Effector memory CD4-positive, alpha-beta T cell (primary cell): ENCODE results near the gene SDSL.

Source experiments
- DNase-seq, 3 donors: peaks; one replicate each; pipeline ENCODE4 v3.0.0-alpha.2; 2020
- H3K27ac ChIP-seq: 2 replicates; pipeline ENCODE4 v1.7.0; 2013; ENCODE audit warnings: mild to moderate bottlenecking, low read length, moderate library complexity; ENCODE audit not compliant: insufficient read depth, poor library complexity, severe bottlenecking
- H3K27me3 ChIP-seq: replicated peaks from 2 replicates; pipeline ENCODE4 v1.7.0; 2013; ENCODE audit warnings: mild to moderate bottlenecking, low read length; ENCODE audit not compliant: insufficient read depth, control insufficient read depth, poor library complexity, severe bottlenecking
- H3K36me3 ChIP-seq: 2 replicates; pipeline ENCODE4 v1.7.0; 2013; ENCODE audit warnings: mild to moderate bottlenecking, low read length, moderate library complexity; ENCODE audit not compliant: control insufficient read depth, insufficient read depth
- H3K4me1 ChIP-seq: 2 replicates; pipeline ENCODE4 v1.7.0; 2013; ENCODE audit warnings: low read length, mild to moderate bottlenecking; ENCODE audit not compliant: control insufficient read depth, insufficient read depth, poor library complexity, severe bottlenecking
- H3K4me3 ChIP-seq: 2 replicates; pipeline ENCODE4 v1.7.0; 2013; ENCODE audit warnings: low read length, low read depth, mild to moderate bottlenecking; ENCODE audit not compliant: insufficient read depth, poor library complexity, severe bottlenecking
- H3K9me3 ChIP-seq: 2 replicates; pipeline ENCODE4 v1.7.0; 2013; ENCODE audit warnings: mild to moderate bottlenecking, low read length, moderate library complexity; ENCODE audit not compliant: control insufficient read depth

Gene SDSL

DNA sequence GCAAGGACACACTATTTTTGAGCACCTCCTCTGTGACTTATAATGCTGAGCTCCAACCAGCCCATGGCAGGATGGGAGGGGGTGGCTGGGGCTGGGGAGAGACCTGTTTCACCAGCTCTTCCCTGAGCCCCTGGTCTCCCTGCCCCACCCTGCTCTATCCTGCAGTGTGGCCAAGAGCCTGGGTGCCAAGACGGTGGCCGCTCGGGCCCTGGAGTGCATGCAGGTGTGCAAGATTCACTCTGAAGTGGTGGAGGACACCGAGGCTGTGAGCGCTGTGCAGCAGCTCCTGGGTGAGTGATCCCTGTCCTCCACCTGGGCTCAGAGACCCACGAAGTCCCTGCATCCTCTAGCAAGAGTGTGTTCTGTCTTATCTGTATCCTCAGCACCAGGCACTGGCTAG is 14.4 kb downstream of the SDSL start:
- no peak for DNase-seq
- H3K4me3 ChIP-seq, result no peak overlapping the region
- H3K9me3 ChIP-seq, result no peaks in the 10 kb centered on the region
- no peaks in the 10 kb centered on the region for H3K27me3 ChIP-seq
- no peaks in the 10 kb centered on the region for H3K4me1 ChIP-seq
- no peaks in the 10 kb centered on the region for H3K36me3 ChIP-seq
- no peak overlapping the region for H3K27ac ChIP-seq

DNA sequence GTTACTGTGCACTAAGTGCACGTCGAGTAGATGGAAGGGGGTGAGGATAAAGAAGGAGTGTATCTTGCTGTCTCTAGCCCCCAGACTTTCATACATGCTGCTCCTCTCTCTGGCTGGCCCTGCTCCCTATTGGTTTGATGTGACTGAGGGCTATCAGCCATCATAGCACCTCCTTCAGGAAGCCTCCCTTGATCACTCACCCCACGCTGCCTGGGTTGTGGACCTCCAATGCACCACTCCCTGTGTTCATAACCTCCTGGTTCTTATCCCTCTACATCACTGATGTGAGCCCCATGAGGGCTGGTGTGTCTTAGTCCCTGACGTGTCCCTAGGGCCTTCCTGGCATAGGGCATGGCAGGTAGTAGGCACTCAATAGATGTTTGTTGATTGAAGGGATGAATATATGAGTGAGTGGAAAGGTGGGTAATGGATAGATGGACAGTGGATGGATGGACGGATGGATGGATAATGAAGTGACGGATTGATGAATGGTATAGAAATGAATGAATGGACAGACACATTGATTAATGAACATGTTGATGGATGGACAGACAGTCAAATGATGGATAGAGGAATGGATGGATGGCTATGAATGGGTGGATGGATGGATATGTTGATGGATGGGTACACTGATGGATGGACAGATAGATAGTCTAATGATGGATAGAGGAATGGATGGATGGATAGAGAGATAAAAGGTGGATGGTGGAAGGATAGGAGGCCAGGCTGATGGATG is 15.0 kb downstream of the SDSL start:
- no peaks in the 10 kb centered on the region for H3K9me3 ChIP-seq
- no peak for DNase-seq
- H3K36me3 ChIP-seq, result no peaks in the 10 kb centered on the region
- H3K4me3 ChIP-seq, result no peak overlapping the region
- H3K27ac ChIP-seq, result no peak overlapping the region
- no peaks in the 10 kb centered on the region for H3K4me1 ChIP-seq
- no peaks in the 10 kb centered on the region for H3K27me3 ChIP-seq

DNA sequence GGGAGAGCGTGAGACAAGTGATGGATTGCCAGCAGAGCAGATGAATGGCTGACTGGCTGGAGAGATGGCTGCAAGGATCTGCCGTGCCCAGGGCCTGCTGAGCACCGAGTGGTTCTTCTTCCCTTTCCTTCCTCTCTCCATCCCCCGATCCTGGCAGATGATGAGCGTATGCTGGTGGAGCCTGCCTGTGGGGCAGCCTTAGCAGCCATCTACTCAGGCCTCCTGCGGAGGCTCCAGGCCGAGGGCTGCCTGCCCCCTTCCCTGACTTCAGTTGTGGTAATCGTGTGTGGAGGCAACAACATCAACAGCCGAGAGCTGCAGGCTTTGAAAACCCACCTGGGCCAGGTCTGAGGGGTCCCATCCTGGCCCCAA is 15.5 kb downstream of the SDSL start:
- DNase-seq, result no peak
- Histone ChIP-seq H3K4me3 (no peak overlapping the region), H3K27me3 (no peaks in the 10 kb centered on the region), H3K36me3 (no peaks in the 10 kb centered on the region), H3K27ac (no peak overlapping the region), H3K9me3 (no peaks in the 10 kb centered on the region), H3K4me1 (no peaks in the 10 kb centered on the region)

DNA sequence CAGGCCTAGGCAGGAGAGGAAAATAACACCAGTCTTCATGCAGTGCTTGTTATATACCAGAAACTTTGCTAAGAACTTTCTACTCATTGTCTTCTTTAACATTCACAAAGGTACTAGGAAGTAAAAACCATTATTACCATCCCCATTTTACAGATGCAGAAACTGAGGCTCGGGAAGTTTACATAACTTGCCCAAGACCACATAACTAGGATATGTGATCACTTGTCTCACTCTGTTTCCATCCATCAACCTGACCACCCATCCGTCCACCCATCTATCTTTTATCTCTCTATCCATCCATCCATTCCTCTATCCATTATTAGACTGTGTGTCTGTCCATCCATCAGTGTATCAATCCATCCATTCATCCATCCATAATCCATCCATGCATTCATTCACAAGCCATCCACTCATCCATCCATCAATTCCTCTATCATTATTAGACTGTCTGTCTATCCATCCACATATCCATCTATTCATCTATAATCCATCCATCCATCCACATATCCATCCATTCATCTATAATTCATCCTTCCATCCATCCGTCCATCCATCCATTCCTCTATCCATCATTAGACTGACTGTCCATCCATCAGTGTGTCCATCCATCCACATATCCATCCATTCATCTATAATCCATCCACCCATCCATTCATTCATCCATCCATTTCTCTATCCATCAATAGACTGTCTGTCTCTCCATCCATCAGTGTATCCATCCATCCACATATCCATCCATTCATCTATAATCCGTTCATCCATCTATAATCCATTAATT is 16.5 kb downstream of the SDSL start:
- H3K4me3 ChIP-seq, result no peak overlapping the region
- H3K27me3 ChIP-seq, result no peaks in the 10 kb centered on the region
- no peaks in the 10 kb centered on the region for H3K36me3 ChIP-seq
- DNase-seq, result no peak
- no peak overlapping the region for H3K27ac ChIP-seq
- no peaks in the 10 kb centered on the region for H3K4me1 ChIP-seq
- no peaks in the 10 kb centered on the region for H3K9me3 ChIP-seq

DNA sequence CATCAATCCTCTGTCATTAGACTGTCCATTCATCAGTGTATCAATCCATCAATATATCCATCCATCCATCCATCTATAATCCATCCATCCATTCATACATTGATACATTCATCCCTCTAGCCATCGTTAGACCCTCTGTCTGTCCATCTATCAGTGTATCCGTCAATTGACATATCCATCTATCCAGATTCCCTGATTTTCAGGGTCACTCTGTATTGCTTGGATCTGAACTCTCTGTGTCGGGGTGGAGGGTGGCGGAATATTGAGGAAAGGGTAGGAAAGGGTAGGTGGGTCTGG is 17.1 kb downstream of the SDSL start:
- H3K9me3 ChIP-seq, result no peaks in the 10 kb centered on the region
- no peaks in the 10 kb centered on the region for H3K36me3 ChIP-seq
- H3K27me3 ChIP-seq, result no peaks in the 10 kb centered on the region
- no peak for DNase-seq
- no peak overlapping the region for H3K27ac ChIP-seq
- H3K4me3 ChIP-seq, result no peak overlapping the region
- no peaks in the 10 kb centered on the region for H3K4me1 ChIP-seq

DNA sequence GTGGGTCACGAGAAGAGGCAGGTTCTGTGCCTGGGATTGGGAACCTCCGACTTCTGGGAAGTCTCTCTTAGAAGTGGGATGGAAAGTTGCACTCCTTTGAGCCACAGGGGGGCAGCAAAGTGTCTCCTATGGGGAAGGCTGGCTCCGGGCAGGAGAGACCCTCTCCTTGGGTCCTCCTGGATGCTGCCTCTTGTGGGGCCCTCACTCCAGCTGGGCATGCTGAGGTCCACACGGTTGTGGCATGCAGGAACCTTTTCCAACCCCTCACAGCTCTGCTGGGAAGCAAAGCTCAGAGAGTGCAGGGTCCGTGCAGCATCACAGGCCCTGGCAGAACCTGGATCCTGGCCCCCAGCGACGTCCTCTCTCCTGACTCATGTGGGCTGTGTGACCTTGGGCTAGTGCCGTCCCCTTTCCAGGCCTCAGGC is 17.4 kb downstream of the SDSL start:
- Histone ChIP-seq H3K27ac (no peak overlapping the region), H3K4me3 (no peak overlapping the region), H3K4me1 (no peaks in the 10 kb centered on the region), H3K27me3 (no peaks in the 10 kb centered on the region), H3K9me3 (no peaks in the 10 kb centered on the region), H3K36me3 (no peaks in the 10 kb centered on the region)
- no peak for DNase-seq

DNA sequence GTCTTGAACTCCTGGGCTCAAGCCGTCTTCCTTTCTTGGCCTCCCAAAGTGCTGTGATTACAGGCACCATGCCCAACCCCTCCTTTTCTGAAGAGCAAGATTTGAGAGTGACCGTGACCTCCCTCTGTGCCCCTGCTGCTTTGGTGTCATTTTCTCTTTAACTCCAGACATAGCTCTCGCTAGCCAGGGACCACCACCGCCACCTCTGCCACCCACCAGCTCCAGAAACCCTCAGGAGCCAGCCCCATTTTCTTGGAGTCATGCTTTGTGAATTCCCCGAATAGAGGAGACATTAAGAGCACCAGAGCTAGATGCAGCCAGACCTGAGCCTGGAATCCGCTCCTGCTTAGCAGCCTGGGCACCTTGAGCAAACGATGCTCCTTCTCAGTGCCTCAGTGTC is 18.2 kb downstream of the SDSL start:
- Histone ChIP-seq H3K4me1 (no peaks in the 10 kb centered on the region), H3K27me3 (no peaks in the 10 kb centered on the region), H3K4me3 (no peak overlapping the region), H3K9me3 (no peaks in the 10 kb centered on the region), H3K27ac (no peak overlapping the region), H3K36me3 (no peaks in the 10 kb centered on the region)
- DNase-seq, result no peak

DNA sequence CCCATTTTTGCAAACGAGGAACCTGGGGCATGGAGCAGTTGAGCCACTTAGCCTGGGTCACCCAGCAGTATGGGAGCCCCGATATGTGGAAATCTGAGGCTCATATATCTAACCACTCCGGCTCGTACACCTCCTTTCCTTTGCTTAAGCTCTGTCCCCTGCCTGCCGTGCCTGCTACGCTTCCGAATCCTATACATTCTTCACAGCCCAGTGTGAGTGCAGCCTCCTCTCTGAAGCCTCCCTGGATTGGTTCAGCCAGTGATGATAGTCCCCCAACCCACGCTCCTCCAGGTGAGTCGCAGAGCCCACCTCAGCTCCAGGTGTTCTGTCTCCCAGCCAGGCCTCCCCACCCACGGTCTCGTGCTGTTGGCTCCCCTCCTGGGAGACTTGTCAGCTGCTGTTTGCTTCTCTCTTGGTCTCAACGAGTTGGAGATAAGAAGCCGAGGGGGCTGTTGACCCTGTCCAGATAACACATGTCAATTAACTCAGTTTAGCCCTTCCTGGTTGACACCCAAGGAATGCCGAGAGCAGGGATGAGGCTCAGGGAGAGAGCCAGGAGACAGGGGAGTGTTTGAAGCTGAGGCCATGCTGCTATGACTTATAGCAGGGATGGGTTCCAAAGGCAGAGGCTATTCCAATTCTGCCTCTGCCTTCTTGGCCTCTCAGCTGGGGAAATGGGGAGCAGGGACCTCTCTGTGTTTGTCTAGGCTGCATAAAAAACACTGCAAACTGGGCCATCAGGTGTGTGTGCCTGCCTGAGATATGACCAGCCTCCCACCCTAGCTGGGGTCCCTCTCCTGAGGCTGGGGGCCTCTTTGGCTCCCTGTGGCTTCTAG is 19.0 kb downstream of the SDSL start:
- Histone ChIP-seq H3K36me3 (no peaks in the 10 kb centered on the region), H3K9me3 (no peaks in the 10 kb centered on the region), H3K4me3 (no peak overlapping the region), H3K27me3 (no peaks in the 10 kb centered on the region), H3K4me1 (no peaks in the 10 kb centered on the region), H3K27ac (no peak overlapping the region)
- no peak for DNase-seq

DNA sequence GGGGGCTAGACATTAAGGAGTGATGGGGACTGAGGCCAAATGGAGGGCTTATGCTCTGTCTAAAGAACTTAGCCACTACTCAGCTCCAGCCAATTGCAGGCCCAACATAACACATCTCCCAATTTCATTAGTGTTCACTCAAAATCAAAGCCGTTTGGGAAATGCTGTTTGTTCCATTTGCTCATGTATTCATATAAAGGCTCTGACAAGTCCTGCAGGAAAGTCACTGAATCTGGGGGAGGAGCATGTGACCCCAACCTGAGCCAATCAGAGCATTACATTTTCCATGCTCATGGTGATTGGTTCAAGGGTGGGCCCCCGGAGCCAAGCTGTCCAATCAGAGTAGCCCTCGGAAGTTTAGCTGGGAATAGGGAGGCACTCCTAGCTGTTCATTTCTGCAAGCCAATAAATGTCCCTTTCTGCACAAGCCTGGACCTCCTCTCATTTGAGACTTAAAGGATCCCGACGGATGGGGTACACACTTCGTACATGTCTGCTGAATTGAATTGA is 20.9 kb downstream of the SDSL start:
- Histone ChIP-seq H3K9me3 (no peaks in the 10 kb centered on the region), H3K4me1 (no peaks in the 10 kb centered on the region), H3K36me3 (no peaks in the 10 kb centered on the region), H3K27ac (no peak overlapping the region), H3K4me3 (no peak overlapping the region), H3K27me3 (no peaks in the 10 kb centered on the region)
- DNase-seq, result no peak
